GM12878 (cell line): ENCODE results near the gene EVC. TPM values are rescaled to one million over a fixed set of nuclear protein-coding genes. Genes with fewer than 3 reads are reported as not detected.

ENCODE experiments used
- ATAC-seq: fragments of 200-7000 bp; cut with Tn5 transposase; 3 replicates; pipeline ENCODE4 v1.9.1; 2020; ENCODE audit warnings: mild to moderate bottlenecking, moderate library complexity
- BruUV-seq: library from RNA; stranded (reverse); fragments of 400-500 nt; replicated peaks from 2 replicates; lab custom pipeline; 2021; lab: Mats Ljungman, UMichigan
- CTCF ChIA-PET: fragments of 300-600 bp; sonication (Branson Sonifier 250); formaldehyde crosslinking; extraction: SDS; loops from one replicate; lab custom pipeline; 2021; ENCODE audit warnings: inconsistent platforms; lab: Yijun Ruan, JAX
- POLR2A ChIA-PET: fragments of 350-600 bp; formaldehyde crosslinking; extraction: SDS; loops from one replicate; lab custom pipeline; 2021; ENCODE audit warnings: inconsistent platforms; lab: Charles Lee
- RAD21 ChIA-PET: fragments of 300-600 bp; sonication (Branson Sonifier 250); formaldehyde crosslinking; loops from one replicate; lab custom pipeline; 2023; ENCODE audit warnings: antibody characterized with exemption; ENCODE audit not compliant: unreplicated experiment; lab: Charles Lee
- SMC1A ChIA-PET: fragments of 300-600 bp; sonication (Branson Sonifier 250); formaldehyde crosslinking; loops from one replicate; lab custom pipeline; 2023; ENCODE audit not compliant: unreplicated experiment, uncharacterized antibody; lab: Charles Lee
- DNase-seq: peaks from one replicate; pipeline ENCODE4 v3.0.0-alpha.2; 2011; ENCODE audit warnings: low read depth, low spot score
- FAIRE-seq: peaks from 3 replicates; lab custom pipeline; 2011; peaks lifted over from hg19 to GRCh38; lab: Jason Lieb, UNC
- H2AFZ ChIP-seq: 2 replicates; pipeline ENCODE4 v1.6.0; 2011; ENCODE audit warnings: low read depth, low read length, control low read depth; ENCODE audit not compliant: control insufficient read depth
- H3K27ac ChIP-seq: 2 replicates; pipeline ENCODE4 v1.5.1; 2011; ENCODE audit warnings: control low read depth; ENCODE audit not compliant: control insufficient read depth, insufficient read depth
- H3K27me3 ChIP-seq, 2 experiments: replicated peaks in 1 of 2; 2 replicates each; pipeline versions ENCODE4 v1.6.0 to v1.6.1; 2011; ENCODE audit warnings: low read length in 1 of 2; ENCODE audit not compliant: control insufficient read depth in 2 of 2, insufficient read depth in 2 of 2
- H3K36me3 ChIP-seq, 2 experiments: 2 replicates each; pipeline ENCODE4 v1.5.1; 2011; ENCODE audit warnings: low read length in 1 of 2; ENCODE audit not compliant: control insufficient read depth in 2 of 2, insufficient read depth in 2 of 2
- H3K4me1 ChIP-seq: 2 replicates; pipeline ENCODE4 v1.6.1; 2011; ENCODE audit warnings: mild to moderate bottlenecking, low read length, moderate library complexity, mixed read lengths; ENCODE audit not compliant: control insufficient read depth, insufficient read depth
- H3K4me2 ChIP-seq: 2 replicates; pipeline ENCODE4 v1.6.0; 2011; ENCODE audit warnings: control low read depth; ENCODE audit not compliant: control insufficient read depth, insufficient read depth
- H3K4me3 ChIP-seq: fragments of 200-600 bp; sonication (generic); 2 replicates; pipeline ENCODE4 v1.5.1; 2016
- H3K79me2 ChIP-seq: 2 replicates; pipeline ENCODE4 v1.6.0; 2011; ENCODE audit warnings: low read length; ENCODE audit not compliant: control insufficient read depth, insufficient read depth
- H3K9ac ChIP-seq: 2 replicates; pipeline ENCODE4 v1.8.0; 2011; ENCODE audit warnings: low read length, control low read depth, mixed read lengths; ENCODE audit not compliant: control insufficient read depth, insufficient read depth
- H3K9me3 ChIP-seq: replicated peaks from 3 replicates; pipeline ENCODE4 v1.5.1; 2011; ENCODE audit warnings: mild to moderate bottlenecking, low read length; ENCODE audit not compliant: control insufficient read depth, insufficient read depth
- H4K20me1 ChIP-seq: 2 replicates; pipeline ENCODE4 v1.6.0; 2011; ENCODE audit not compliant: control insufficient read depth, insufficient read depth
- BMI1 ChIP-seq: fragments of 450-650 bp; IDR thresholded peaks from 2 replicates; pipeline ENCODE4 v1.6.1; 2016; ENCODE audit warnings: mild to moderate bottlenecking, moderate library complexity, borderline replicate concordance
- DPF2 ChIP-seq: fragments of 450-650 bp; IDR thresholded peaks from 2 replicates; pipeline ENCODE4 v1.6.1; 2017; ENCODE audit warnings: mild to moderate bottlenecking
- EED ChIP-seq: sonication (generic); IDR thresholded peaks from 2 replicates; pipeline ENCODE4 v1.6.1; 2016; ENCODE audit warnings: antibody characterized with exemption, low read depth
- HDAC6 ChIP-seq: fragments of 200-600 bp; sonication (generic); IDR thresholded peaks from one replicate; pipeline ENCODE4 v1.8.0; 2017; ENCODE audit warnings: antibody characterized with exemption; ENCODE audit not compliant: unreplicated experiment
- ZBTB4 ChIP-seq: fragments of 450-650 bp; formaldehyde crosslinking; IDR thresholded peaks from 2 replicates; pipeline ENCODE4 v1.4.0; 2022; ENCODE audit warnings: mild to moderate bottlenecking, moderate library complexity
- ZNF24 ChIP-seq: fragments of 450-650 bp; IDR thresholded peaks from 2 replicates; pipeline ENCODE4 v1.6.1; 2017; ENCODE audit warnings: antibody characterized with exemption, mild to moderate bottlenecking
- WGBS: methylation state at CpG from one replicate; pipeline ENCODE4 v1.1.6; 2016; ENCODE audit warnings: low lambda C conversion rate; ENCODE audit not compliant: insufficient replicate concordance, insufficient coverage; ENCODE audit errors: missing lambda C conversion rate; 5-methylcytosine and 5-hydroxymethylcytosine counted together
- in situ Hi-C: fragments of 300-500 bp; cut with MboI; formaldehyde crosslinking; loops from 9 replicates; pipeline ENCODE4 v1.14.3; 2018; ENCODE audit warnings: mixed read lengths
- intact Hi-C: fragments of 100-400 bp; cut with micrococcal nuclease; formaldehyde crosslinking; loops from one replicate; pipeline ENCODE4 v1.14.2; 2022; ENCODE audit not compliant: unreplicated experiment
- polyA plus RNA-seq, 11 experiments: library from polyadenylated mRNA; depleted of rRNA in 4 of 11; unstranded in 6 of 11; stranded (reverse) in 5 of 11; fragments of >200 nt; fragmentation: Nextera tagmentation in 4 of 11; fragmentation: Illumina TruSeq in 1 of 11; extraction: Ambion mirVana in 4 of 11; extraction: Trizol in 1 of 11; gene quantifications; 1 replicate in 1 of 11; 2 replicates in 10 of 11; pipeline versions ENCODE4 v1.2.1 to v1.2.3, GENCODE V29; 2011 to 2016; ENCODE audit warnings: inconsistent platforms in 2 of 11, missing spikeins in 2 of 11, low read depth in 1 of 11
- total RNA-seq, 4 experiments: library from RNA; depleted of rRNA in 3 of 4; stranded (reverse); fragments of >200 nt in 3 of 4; fragmentation: Illumina TruSeq in 1 of 4; extraction: Trizol in 1 of 4; gene quantifications; 2 replicates each; pipeline versions ENCODE4 v1.2.1 to v1.2.3, GENCODE V29; 2013 to 2021

The EVC gene
- total and polyA plus RNA-seq, 10 of the 15 experiments (the other 5 are each of a cell fraction or from before 2014, with no cell fraction given) = 0.87 to 55.9 (median 15.6) TPM

GRCh38 chr4:5693871-5694270 is 17.1 kb upstream of the EVC start:
- H2AFZ ChIP-seq = no peak overlapping the region
- WGBS = 0% methylated on average over 4 of the region's 4 CpGs
- no peak overlapping the region for H3K27ac ChIP-seq
- ChIA-PET POLR2A (no interaction called here), CTCF (no interaction called here), RAD21 (no interaction called here), SMC1A (interaction anchor here (0.9 kb wide), 1 partner anchor 9 kb away, joined by 4 read pairs; no protein-coding TSS in a partner anchor)
- no peak overlapping the region for H3K4me2 ChIP-seq
- DNase-seq = no peak
- no peak for FAIRE-seq
- TF ChIP-seq EED (no peak), HDAC6 (no peak), ZNF24 (no peak), ZBTB4 (CRISPR knock-in tag) (no peak), DPF2 (no peak), BMI1 (no peak)
- H3K27me3 ChIP-seq = no peaks in the 10 kb centered on the region
- H3K4me1 ChIP-seq = peaks cover 5% of the 10 kb centered on the region
- no peak overlapping the region for H3K9ac ChIP-seq
- no peak overlapping the region for H3K4me3 ChIP-seq
- H3K36me3 ChIP-seq = peaks cover 0 to 3% of the 10 kb centered on the region in 2 experiments; a peak in 2 of 4 replicates
- intact Hi-C loops (no loop called here), in situ Hi-C loops (no loop called here)
- no peaks in the 10 kb centered on the region for H4K20me1 ChIP-seq
- no peaks in the 10 kb centered on the region for H3K79me2 ChIP-seq
- H3K9me3 ChIP-seq = no peaks in the 10 kb centered on the region; the same call in 2 of the 3 replicates
- no peak for ATAC-seq
- no TSS peak for BruUV-seq
